SK-N-SH (cell line): ENCODE measurements around the gene OSBPL2. TPM values are rescaled to one million over a fixed set of nuclear protein-coding genes. Genes with fewer than 3 reads are reported as not detected.

Source experiments
- CTCF ChIA-PET: fragments of 300-600, 350-600 bp; formaldehyde crosslinking; extraction: SDS; loops from one replicate; lab custom pipeline; 2021; lab: Yijun Ruan, JAX
- POLR2A ChIA-PET: fragments of 350-600 bp; sonication (Branson Sonifier 250); formaldehyde crosslinking; extraction: SDS; loops from one replicate; lab custom pipeline; 2020; ENCODE audit warnings: antibody characterized with exemption, inconsistent platforms; lab: Yijun Ruan, JAX
- DNase-seq: peaks from one replicate; pipeline ENCODE4 v3.0.0; 2012
- H2AFZ ChIP-seq: fragments of 200-600 bp; sonication (generic); 2 replicates; pipeline ENCODE4 v1.8.1; 2016; ENCODE audit warnings: antibody characterized with exemption, mild to moderate bottlenecking, low read depth
- H3F3A ChIP-seq: fragments of 200-600 bp; sonication (generic); replicated peaks from 2 replicates; pipeline ENCODE3; 2016; ENCODE audit warnings: antibody characterized with exemption, mild to moderate bottlenecking; ENCODE audit not compliant: insufficient read depth
- H3K27ac ChIP-seq, 2 experiments: fragments of 200-500 bp in 1 of 2; fragments of 200-600 bp in 1 of 2; sonication (Bioruptor generic) in 1 of 2; sonication (generic), shearing (Covaris generic) in 1 of 2; 2 replicates each; pipeline versions ENCODE4 v1.5.1 to v1.6.1; 2014 to 2016; ENCODE audit warnings: low read depth in 2 of 2, inconsistent platforms in 1 of 2, low read length in 1 of 2, mild to moderate bottlenecking in 1 of 2, mixed read lengths in 1 of 2
- H3K27me3 ChIP-seq: fragments of 200-600 bp; sonication (generic), shearing (Covaris generic); 2 replicates; pipeline ENCODE4 v1.6.1; 2016; ENCODE audit warnings: mixed run types; ENCODE audit not compliant: insufficient read depth
- H3K36me3 ChIP-seq, 2 experiments: fragments of 200-500 bp in 1 of 2; fragments of 200-600 bp in 1 of 2; sonication (Bioruptor generic) in 1 of 2; sonication (generic) in 1 of 2; replicated peaks in 1 of 2; 2 replicates each; pipeline versions ENCODE3 to v1.5.1; 2014 to 2016; ENCODE audit warnings: low read length in 1 of 2, mild to moderate bottlenecking in 1 of 2; ENCODE audit not compliant: insufficient read depth in 2 of 2, control insufficient read depth in 1 of 2
- H3K4me1 ChIP-seq, 2 experiments: fragments of 200-500 bp in 1 of 2; fragments of 200-600 bp in 1 of 2; sonication (Bioruptor generic) in 1 of 2; sonication (generic), shearing (Covaris generic) in 1 of 2; 2 replicates each; pipeline versions ENCODE4 v1.5.1 to v1.6.1; 2014 to 2016; ENCODE audit warnings: low read depth in 1 of 2, low read length in 1 of 2, mixed run types in 1 of 2; ENCODE audit not compliant: insufficient read depth in 2 of 2, control insufficient read depth in 1 of 2
- H3K4me2 ChIP-seq: fragments of 200-600 bp; sonication (generic), shearing (Covaris generic); 2 replicates; pipeline ENCODE4 v1.6.1; 2017; ENCODE audit warnings: mixed run types
- H3K4me3 ChIP-seq, 2 experiments: fragments of 200-500 bp in 1 of 2; fragments of 200-600 bp in 1 of 2; sonication (Bioruptor generic) in 1 of 2; sonication (generic), shearing (Covaris generic) in 1 of 2; 2 replicates each; pipeline versions ENCODE4 v1.5.1 to v1.8.1; 2014 to 2016; ENCODE audit warnings: low read depth in 2 of 2, inconsistent platforms in 1 of 2, low read length in 1 of 2, mild to moderate bottlenecking in 1 of 2, mixed read lengths in 1 of 2, moderate library complexity in 1 of 2
- H3K79me2 ChIP-seq: fragments of 200-600 bp; sonication (generic); 2 replicates; pipeline ENCODE4 v1.8.1; 2017; ENCODE audit warnings: mild to moderate bottlenecking; ENCODE audit not compliant: insufficient read depth
- H3K9ac ChIP-seq: fragments of 200-600 bp; sonication (generic); 2 replicates; pipeline ENCODE4 v1.6.1; 2017; ENCODE audit warnings: mixed run types
- H3K9me2 ChIP-seq: fragments of 200-600 bp; sonication (generic); 2 replicates; pipeline ENCODE4 v1.6.1; 2017; ENCODE audit warnings: mixed run types
- H3K9me3 ChIP-seq: fragments of 200-600 bp; sonication (generic); 2 replicates; pipeline ENCODE4 v1.6.1; 2017; ENCODE audit warnings: mixed run types, mild to moderate bottlenecking, moderate library complexity
- H4K20me1 ChIP-seq: fragments of 200-600 bp; sonication (generic); 2 replicates; pipeline ENCODE4 v1.6.1; 2017; ENCODE audit warnings: mild to moderate bottlenecking, mixed run types; ENCODE audit not compliant: insufficient read depth
- CHD2 ChIP-seq: fragments of 150-350 bp; IDR thresholded peaks from 2 replicates; pipeline ENCODE4 v1.6.1; 2018; ENCODE audit warnings: low read length; ENCODE audit not compliant: partially characterized antibody
- FOSL2 ChIP-seq: IDR thresholded peaks from 2 replicates; pipeline ENCODE4 v1.4.0; 2012; ENCODE audit warnings: low read depth, mild to moderate bottlenecking, moderate library complexity, borderline replicate concordance
- GABPA ChIP-seq: IDR thresholded peaks from 2 replicates; pipeline ENCODE4 v1.4.0; 2012; ENCODE audit warnings: low read depth, mild to moderate bottlenecking
- GATA2 ChIP-seq: sonication (generic); formaldehyde crosslinking; IDR thresholded peaks from 2 replicates; pipeline ENCODE4 v1.5.0; 2020; ENCODE audit warnings: mild to moderate bottlenecking, missing genetic modification reagents
- MEF2A ChIP-seq: IDR thresholded peaks from 2 replicates; pipeline ENCODE4 v1.4.0; 2012; ENCODE audit warnings: low read depth, borderline replicate concordance
- NFIC ChIP-seq: IDR thresholded peaks from 2 replicates; pipeline ENCODE4 v1.4.0; 2012; ENCODE audit warnings: borderline replicate concordance
- NRF1 ChIP-seq: IDR thresholded peaks from 2 replicates; pipeline ENCODE4 v1.6.1; 2012; ENCODE audit warnings: low read depth, mild to moderate bottlenecking, low read length
- RCOR1 ChIP-seq: fragments of 150-350 bp; IDR thresholded peaks from 2 replicates; pipeline ENCODE4 v1.6.1; 2017; ENCODE audit warnings: antibody characterized with exemption, low read length
- SIN3A ChIP-seq: IDR thresholded peaks from 2 replicates; pipeline ENCODE4 v1.6.1; 2012; ENCODE audit warnings: low read depth, mild to moderate bottlenecking, low read length, moderate library complexity, borderline replicate concordance
- TAF1 ChIP-seq: IDR thresholded peaks from 2 replicates; pipeline ENCODE4 v1.6.1; 2012; ENCODE audit warnings: low read depth, mild to moderate bottlenecking, low read length, moderate library complexity, borderline replicate concordance
- TEAD4 ChIP-seq: IDR thresholded peaks from 2 replicates; pipeline ENCODE4 v1.4.0; 2012; ENCODE audit warnings: mild to moderate bottlenecking, borderline replicate concordance; ENCODE audit not compliant: insufficient read depth
- WGBS: methylation state at CpG from one replicate; pipeline ENCODE4 v1.1.6; 2017; ENCODE audit warnings: low lambda C conversion rate; 5-methylcytosine and 5-hydroxymethylcytosine counted together
- polyA plus RNA-seq, 3 experiments: library from polyadenylated mRNA; depleted of rRNA; stranded (reverse); fragments of >200 nt; gene quantifications; 2 replicates each; pipeline ENCODE4 v1.2.3, GENCODE V29; 2012
- TF ChIP-seq, protein P1 (sequence below): fragments of 150-350 bp; IDR thresholded peaks from 2 replicates; pipeline ENCODE4 v1.6.1; 2017; ENCODE audit warnings: antibody characterized with exemption, low read length, low read depth, borderline replicate concordance
- TF ChIP-seq, protein P2 (sequence below): IDR thresholded peaks from 2 replicates; pipeline ENCODE4; 2012
- TF ChIP-seq, protein P3 (sequence below): fragments of 200-600 bp; sonication (generic); IDR thresholded peaks from 2 replicates; pipeline ENCODE4 v1.6.1; 2017; ENCODE audit warnings: antibody characterized with exemption, mild to moderate bottlenecking, moderate library complexity

OSBPL2 gene
- polyA plus RNA-seq, 1 of the 3 experiments (the other 2 are of a cell fraction), result 17.7 TPM

DNA sequence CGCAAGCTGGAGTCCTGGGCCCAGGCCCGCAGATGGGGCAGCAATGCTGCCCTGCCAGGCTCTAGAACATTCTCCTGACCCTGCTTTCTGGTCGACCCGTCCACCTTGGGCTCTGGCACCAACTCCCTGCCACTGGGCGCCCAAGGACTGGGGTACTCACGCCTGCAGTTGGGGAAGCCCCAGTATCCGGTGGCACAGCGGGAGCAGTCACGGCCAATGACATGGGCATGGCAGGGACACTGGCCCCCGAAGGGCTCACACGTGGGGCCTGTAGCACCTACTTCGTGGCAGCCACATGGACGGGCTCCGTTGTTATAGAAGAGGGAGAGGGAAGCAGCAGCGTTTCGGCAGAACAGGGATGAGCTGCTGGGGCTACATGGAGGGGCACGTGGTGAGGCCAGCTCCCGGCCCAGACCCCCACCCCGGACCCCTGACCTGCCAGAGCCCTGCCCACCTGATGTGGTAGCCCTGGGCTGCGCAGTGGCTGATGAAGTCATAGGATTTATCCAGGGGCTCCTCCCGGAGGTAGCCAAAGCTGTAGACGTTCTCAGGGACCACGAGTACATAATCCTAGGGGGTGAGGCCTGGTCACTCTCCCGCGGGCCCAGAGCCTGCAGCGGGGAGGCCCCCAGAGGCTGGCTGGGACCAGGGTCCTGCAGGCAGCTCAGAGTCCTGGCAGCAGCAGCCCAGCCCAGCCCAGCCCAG lies 90.5 kb downstream of the OSBPL2 start:
- Histone ChIP-seq H3K9me2 (no peaks in the 10 kb centered on the region), H3K36me3 (peaks cover 0 to 77% of the 10 kb centered on the region in 2 experiments), H2AFZ (no peak overlapping the region), H4K20me1 (no peaks in the 10 kb centered on the region), H3K4me2 (no peak overlapping the region), H3K9ac (no peak overlapping the region), H3K4me3 (no peak overlapping the region), H3K27ac (no peak overlapping the region), H3K27me3 (no peaks in the 10 kb centered on the region), H3K4me1 (no peaks in the 10 kb centered on the region), H3K79me2 (no peaks in the 10 kb centered on the region), H3F3A (no peaks in the 10 kb centered on the region), H3K9me3 (no peaks in the 10 kb centered on the region)
- TF ChIP-seq SIN3A (no peak), TEAD4 (no peak), GATA2 (CRISPR knock-in tag) (no peak), GABPA (no peak), MEF2A (no peak), NFIC (no peak), TAF1 (no peak)
- TF ChIP-seq, protein P1, sequence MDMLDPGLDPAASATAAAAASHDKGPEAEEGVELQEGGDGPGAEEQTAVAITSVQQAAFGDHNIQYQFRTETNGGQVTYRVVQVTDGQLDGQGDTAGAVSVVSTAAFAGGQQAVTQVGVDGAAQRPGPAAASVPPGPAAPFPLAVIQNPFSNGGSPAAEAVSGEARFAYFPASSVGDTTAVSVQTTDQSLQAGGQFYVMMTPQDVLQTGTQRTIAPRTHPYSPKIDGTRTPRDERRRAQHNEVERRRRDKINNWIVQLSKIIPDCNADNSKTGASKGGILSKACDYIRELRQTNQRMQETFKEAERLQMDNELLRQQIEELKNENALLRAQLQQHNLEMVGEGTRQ, result no peak
- DNase-seq, result no peak
- ChIA-PET POLR2A (no interaction called here), CTCF (interaction anchor here (0.8 to 1.0 kb wide), 2 partner anchors 27 to 54 kb away, joined by 3 read pairs; no protein-coding TSS in a partner anchor)
- WGBS, result 95% methylated on average over 18 of the region's 26 CpGs

DNA sequence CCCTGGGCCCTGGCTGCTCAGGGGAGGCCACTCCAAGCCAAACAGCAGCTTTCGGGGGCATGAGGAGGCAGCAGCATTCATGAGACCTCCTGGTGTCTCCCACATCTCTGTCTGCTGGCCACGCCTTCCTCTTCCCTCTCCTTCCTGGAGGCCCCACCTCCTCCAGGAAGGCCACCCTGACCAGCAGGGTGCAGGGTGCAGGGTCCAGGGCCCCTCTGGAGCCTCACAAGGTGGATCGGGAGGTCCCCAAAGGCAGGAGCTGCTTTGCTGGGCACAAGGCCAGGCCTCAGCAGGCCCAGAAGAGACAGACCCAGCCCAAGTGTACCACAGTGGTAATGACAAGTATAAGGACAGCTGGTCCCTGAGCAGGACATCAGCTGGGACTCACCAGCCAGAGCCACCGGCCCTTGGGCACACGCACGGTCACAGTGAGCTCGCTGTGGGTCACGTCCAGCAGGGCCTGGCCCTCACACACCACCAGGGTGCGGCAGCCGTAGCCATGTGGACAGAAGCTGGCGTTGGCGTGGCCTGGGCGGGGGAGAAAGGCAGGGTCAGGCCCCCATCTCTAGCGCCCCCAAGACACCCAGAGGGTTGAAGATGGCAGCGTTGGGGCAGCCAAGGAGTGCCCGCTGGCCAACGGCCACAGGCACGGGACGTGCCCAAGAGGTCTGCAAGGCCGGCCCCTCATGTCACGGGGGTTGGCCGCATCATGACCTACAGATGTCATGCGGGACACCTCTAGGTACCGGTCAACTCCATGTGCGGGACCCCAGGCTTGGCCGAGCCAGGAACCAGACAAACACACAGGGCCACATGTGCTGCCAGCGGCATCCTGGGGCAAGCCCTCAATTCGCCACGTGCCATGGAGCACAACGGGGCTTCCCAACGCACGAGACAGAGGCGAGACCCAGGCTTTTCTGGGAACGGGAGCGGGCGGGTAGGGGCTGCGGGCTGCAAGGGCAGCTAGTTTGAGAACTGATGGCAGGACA lies 91.4 kb downstream of the OSBPL2 start:
- no peaks in the 10 kb centered on the region for H3K4me1 ChIP-seq
- peaks cover 0 to 78% of the 10 kb centered on the region in 2 experiments for H3K36me3 ChIP-seq
- 97% methylated on average over 22 of the region's 37 CpGs for WGBS
- H3K27me3 ChIP-seq, result no peaks in the 10 kb centered on the region
- no peaks in the 10 kb centered on the region for H3F3A ChIP-seq
- no peaks in the 10 kb centered on the region for H3K9me2 ChIP-seq
- H3K4me3 ChIP-seq, result no peak overlapping the region
- no peak overlapping the region for H3K9ac ChIP-seq
- DNase-seq, result no peak
- no peak for TF ChIP-seq CHD2
- TF ChIP-seq FOSL2, result no peak
- TF ChIP-seq RCOR1, result no peak
- TF ChIP-seq, protein P2, sequence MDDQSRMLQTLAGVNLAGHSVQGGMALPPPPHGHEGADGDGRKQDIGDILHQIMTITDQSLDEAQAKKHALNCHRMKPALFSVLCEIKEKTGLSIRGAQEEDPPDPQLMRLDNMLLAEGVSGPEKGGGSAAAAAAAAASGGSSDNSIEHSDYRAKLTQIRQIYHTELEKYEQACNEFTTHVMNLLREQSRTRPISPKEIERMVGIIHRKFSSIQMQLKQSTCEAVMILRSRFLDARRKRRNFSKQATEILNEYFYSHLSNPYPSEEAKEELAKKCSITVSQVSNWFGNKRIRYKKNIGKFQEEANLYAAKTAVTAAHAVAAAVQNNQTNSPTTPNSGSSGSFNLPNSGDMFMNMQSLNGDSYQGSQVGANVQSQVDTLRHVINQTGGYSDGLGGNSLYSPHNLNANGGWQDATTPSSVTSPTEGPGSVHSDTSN, result no peak
- TF ChIP-seq, protein P3, sequence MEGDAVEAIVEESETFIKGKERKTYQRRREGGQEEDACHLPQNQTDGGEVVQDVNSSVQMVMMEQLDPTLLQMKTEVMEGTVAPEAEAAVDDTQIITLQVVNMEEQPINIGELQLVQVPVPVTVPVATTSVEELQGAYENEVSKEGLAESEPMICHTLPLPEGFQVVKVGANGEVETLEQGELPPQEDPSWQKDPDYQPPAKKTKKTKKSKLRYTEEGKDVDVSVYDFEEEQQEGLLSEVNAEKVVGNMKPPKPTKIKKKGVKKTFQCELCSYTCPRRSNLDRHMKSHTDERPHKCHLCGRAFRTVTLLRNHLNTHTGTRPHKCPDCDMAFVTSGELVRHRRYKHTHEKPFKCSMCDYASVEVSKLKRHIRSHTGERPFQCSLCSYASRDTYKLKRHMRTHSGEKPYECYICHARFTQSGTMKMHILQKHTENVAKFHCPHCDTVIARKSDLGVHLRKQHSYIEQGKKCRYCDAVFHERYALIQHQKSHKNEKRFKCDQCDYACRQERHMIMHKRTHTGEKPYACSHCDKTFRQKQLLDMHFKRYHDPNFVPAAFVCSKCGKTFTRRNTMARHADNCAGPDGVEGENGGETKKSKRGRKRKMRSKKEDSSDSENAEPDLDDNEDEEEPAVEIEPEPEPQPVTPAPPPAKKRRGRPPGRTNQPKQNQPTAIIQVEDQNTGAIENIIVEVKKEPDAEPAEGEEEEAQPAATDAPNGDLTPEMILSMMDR, result no peak
- no peak for TF ChIP-seq NRF1
- TF ChIP-seq MEF2A, result no peak
- no peak for TF ChIP-seq GATA2 (CRISPR knock-in tag)
- ChIA-PET POLR2A (no interaction called here), CTCF (interaction anchor here (0.8 to 1.5 kb wide), 2 partner anchors 26 to 27 kb away, joined by 3 read pairs; partner anchors contain the start of gene ADRM1)
- no peak overlapping the region for H3K27ac ChIP-seq
- H3K4me2 ChIP-seq, result no peak overlapping the region
- no peak overlapping the region for H2AFZ ChIP-seq
- no peaks in the 10 kb centered on the region for H4K20me1 ChIP-seq
- H3K9me3 ChIP-seq, result no peaks in the 10 kb centered on the region
- no peaks in the 10 kb centered on the region for H3K79me2 ChIP-seq
